Coronary artery (tissue), 2 donors: ENCODE measurements around the gene WWC1.

Experiments used
- DNase-seq: peaks from one replicate; pipeline ENCODE4 v3.0.0-alpha.2; 2017; ENCODE audit warnings: low spot score
- H3K27ac ChIP-seq, 2 donors: fragments of 200-600 bp; sonication (generic); one replicate each; pipeline ENCODE4 v1.5.1; 2016 to 2019
- H3K4me3 ChIP-seq: fragments of 200-600 bp; sonication (generic); 2 replicates; pipeline ENCODE4 v1.5.1; 2016; ENCODE audit warnings: mild to moderate bottlenecking, moderate library complexity
- CTCF ChIP-seq: fragments of 200-600 bp; sonication (generic); IDR thresholded peaks from one replicate; pipeline ENCODE4 v1.5.1; 2019; ENCODE audit warnings: antibody characterized with exemption

The WWC1 gene

GRCh38 chr5:168311061-168311566 is 19.7 kb downstream of the WWC1 start:
- Histone ChIP-seq H3K4me3 (no peak overlapping the region), H3K27ac (no peak overlapping the region)
- TF ChIP-seq CTCF = no peak
- no peak for DNase-seq

- Histone ChIP-seq H3K27ac (no peak overlapping the region), H3K4me3 (no peak overlapping the region)
- DNase-seq = no peak
- TF ChIP-seq CTCF = no peak
These were observed 21.3 kb downstream of the WWC1 start for GRCh38 chr5:168312606-168313295.

GRCh38 chr5:168313596-168314204 is 22.3 kb downstream of the WWC1 start:
- DNase-seq = no peak
- no peak for TF ChIP-seq CTCF
- no peak overlapping the region for H3K4me3 ChIP-seq
- no peak overlapping the region for H3K27ac ChIP-seq

- H3K27ac ChIP-seq = no peak overlapping the region
- TF ChIP-seq CTCF = no peak
- H3K4me3 ChIP-seq = no peak overlapping the region
- DNase-seq = no peak
These were observed 23.4 kb downstream of the WWC1 start for GRCh38 chr5:168314735-168315411.

GRCh38 chr5:168315416-168316138 is 24.1 kb downstream of the WWC1 start:
- no peak for TF ChIP-seq CTCF
- no peak for DNase-seq
- H3K27ac ChIP-seq = no peak overlapping the region

GRCh38 chr5:168316139-168316578 is 24.7 kb downstream of the WWC1 start:
- no peak for DNase-seq
- Histone ChIP-seq H3K27ac (no peak overlapping the region), H3K4me3 (no peak overlapping the region)
- no peak for TF ChIP-seq CTCF

More at GRCh38 chr5:168315416-168316138, 24.1 kb downstream of the WWC1 start:
- H3K4me3 ChIP-seq = no peak overlapping the region
